Inferior parietal cortex (tissue), 1 donor: ENCODE results near the gene SLC39A11.
"Not testable (repeated sequence)": the region's sequence is repeated elsewhere in the genome, so short reads cannot be mapped to it uniquely, and the experiment has no call there.

Experiments
- DNase-seq: peaks from one replicate; pipeline ENCODE4 v3.0.0-alpha.2; 2016; ENCODE audit errors: extremely low spot score

The SLC39A11 gene

GRCh38 chr17:73092523-73093135, at the start of gene SLC39A11:
TSS of gene SLC39A11 (minus strand) at chr17:73092688. CDS start at chr17:73088764, 3,924 bp downstream.
- DNase-seq = peak; percentile 93

GRCh38 chr17:73141411-73141810, 48.9 kb upstream of the SLC39A11 start:
- no peak for DNase-seq

- DNase-seq = no peak
Measured at GRCh38 chr17:73140566-73140965, 48.1 kb upstream of the SLC39A11 start.

GRCh38 chr17:73139296-73139695, 46.8 kb upstream of the SLC39A11 start:
- DNase-seq = no peak

GRCh38 chr17:73138541-73139138, 46.2 kb upstream of the SLC39A11 start:
- no peak for DNase-seq

GRCh38 chr17:73137376-73137775, 44.9 kb upstream of the SLC39A11 start:
- no peak for DNase-seq

- DNase-seq = no peak
Measured at GRCh38 chr17:73135766-73136165, 43.3 kb upstream of the SLC39A11 start.

GRCh38 chr17:73133911-73134649, 41.6 kb upstream of the SLC39A11 start:
- no peak for DNase-seq

- no peak for DNase-seq
Measured at GRCh38 chr17:73132085-73132492, 39.6 kb upstream of the SLC39A11 start.

- DNase-seq = not testable (repeated sequence)
Measured at GRCh38 chr17:73131439-73131838, 39.0 kb upstream of the SLC39A11 start.

GRCh38 chr17:73130977-73131376, 38.5 kb upstream of the SLC39A11 start:
- no peak for DNase-seq

GRCh38 chr17:73128496-73128895, 36.0 kb upstream of the SLC39A11 start:
- no peak for DNase-seq

- DNase-seq = no peak
Measured at GRCh38 chr17:73126716-73127473, 34.4 kb upstream of the SLC39A11 start.

GRCh38 chr17:73123606-73124320, 31.3 kb upstream of the SLC39A11 start:
- DNase-seq = no peak

- no peak for DNase-seq
Measured at GRCh38 chr17:73122953-73123605, 30.6 kb upstream of the SLC39A11 start.

GRCh38 chr17:73121506-73121905, 29.0 kb upstream of the SLC39A11 start:
- DNase-seq = no peak

GRCh38 chr17:73119631-73120030, 27.1 kb upstream of the SLC39A11 start:
- no peak for DNase-seq

- no peak for DNase-seq
Measured at GRCh38 chr17:73118951-73119391, 26.5 kb upstream of the SLC39A11 start.

GRCh38 chr17:73118139-73118538, 25.7 kb upstream of the SLC39A11 start:
- no peak for DNase-seq

- no peak for DNase-seq
Measured at GRCh38 chr17:73112246-73112645, 19.8 kb upstream of the SLC39A11 start.

GRCh38 chr17:73111386-73111785, 18.9 kb upstream of the SLC39A11 start:
- no peak for DNase-seq
